ENCODE results near the gene TCERG1L.

TCERG1L gene

DNA sequence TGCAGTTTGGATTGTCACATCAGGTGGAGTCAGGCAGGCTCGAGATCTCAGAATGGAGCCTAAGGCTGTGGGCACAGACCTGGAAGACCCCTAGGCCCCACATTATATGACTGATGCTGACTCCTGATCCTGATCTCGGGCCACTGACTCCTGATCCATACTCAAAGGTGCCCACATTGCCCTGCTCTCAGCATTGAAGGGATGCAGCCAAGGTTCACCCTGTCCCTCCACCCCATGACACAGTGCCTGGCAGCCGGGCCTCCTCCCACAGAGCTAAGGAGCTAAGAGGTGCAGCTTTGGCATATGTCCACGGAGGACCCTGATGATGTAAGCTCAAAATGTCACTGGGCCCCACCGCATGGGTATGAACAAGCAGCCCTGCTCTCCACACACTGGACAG lies 36.6 kb downstream of the TCERG1L start:
- Histone ChIP-seq H2AFZ (ENCODE audit: low read length) (no peak overlapping the region), H3K79me2 (ENCODE audit: insufficient read depth, low read length) (no peaks in the 10 kb centered on the region), H3K4me2 (ENCODE audit: low read depth, low read length, poor library complexity, severe bottlenecking) (no peak overlapping the region), H3F3A (ENCODE audit: low read depth) (no peaks in the 10 kb centered on the region), H4K20me1 (ENCODE audit: insufficient read depth, low read length, poor library complexity, severe bottlenecking) (no peaks in the 10 kb centered on the region), H3K4me1 (ENCODE audit: insufficient read depth, low read length, poor library complexity, severe bottlenecking) (no peaks in the 10 kb centered on the region), H3K4me3 (ENCODE audit: low read length, poor library complexity, severe bottlenecking) (no peak overlapping the region), H3K9ac (ENCODE audit: low read depth, low read length, poor library complexity, severe bottlenecking) (no peak overlapping the region), H3K9me3 (ENCODE audit: insufficient read depth, low read depth, low read length) (peaks cover 44% of the 10 kb centered on the region), H3K36me3 (ENCODE audit: insufficient read depth, low read length) (no peaks in the 10 kb centered on the region), H3K27me3 (ENCODE audit: insufficient read depth, low read length, poor library complexity, severe bottlenecking) (no peaks in the 10 kb centered on the region), H3K9me2 (replicated peaks; ENCODE audit: low read depth, low read length) (no peaks in the 10 kb centered on the region)
- TF ChIP-seq, protein P1, sequence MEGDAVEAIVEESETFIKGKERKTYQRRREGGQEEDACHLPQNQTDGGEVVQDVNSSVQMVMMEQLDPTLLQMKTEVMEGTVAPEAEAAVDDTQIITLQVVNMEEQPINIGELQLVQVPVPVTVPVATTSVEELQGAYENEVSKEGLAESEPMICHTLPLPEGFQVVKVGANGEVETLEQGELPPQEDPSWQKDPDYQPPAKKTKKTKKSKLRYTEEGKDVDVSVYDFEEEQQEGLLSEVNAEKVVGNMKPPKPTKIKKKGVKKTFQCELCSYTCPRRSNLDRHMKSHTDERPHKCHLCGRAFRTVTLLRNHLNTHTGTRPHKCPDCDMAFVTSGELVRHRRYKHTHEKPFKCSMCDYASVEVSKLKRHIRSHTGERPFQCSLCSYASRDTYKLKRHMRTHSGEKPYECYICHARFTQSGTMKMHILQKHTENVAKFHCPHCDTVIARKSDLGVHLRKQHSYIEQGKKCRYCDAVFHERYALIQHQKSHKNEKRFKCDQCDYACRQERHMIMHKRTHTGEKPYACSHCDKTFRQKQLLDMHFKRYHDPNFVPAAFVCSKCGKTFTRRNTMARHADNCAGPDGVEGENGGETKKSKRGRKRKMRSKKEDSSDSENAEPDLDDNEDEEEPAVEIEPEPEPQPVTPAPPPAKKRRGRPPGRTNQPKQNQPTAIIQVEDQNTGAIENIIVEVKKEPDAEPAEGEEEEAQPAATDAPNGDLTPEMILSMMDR (conservative IDR thresholded peaks at IDR 0.05; ENCODE audit: low read length), result no peak
- no peak for TF ChIP-seq EZH2phosphoT487 (IDR thresholded peaks at IDR 0.05; ENCODE audit: borderline replicate concordance)

DNA sequence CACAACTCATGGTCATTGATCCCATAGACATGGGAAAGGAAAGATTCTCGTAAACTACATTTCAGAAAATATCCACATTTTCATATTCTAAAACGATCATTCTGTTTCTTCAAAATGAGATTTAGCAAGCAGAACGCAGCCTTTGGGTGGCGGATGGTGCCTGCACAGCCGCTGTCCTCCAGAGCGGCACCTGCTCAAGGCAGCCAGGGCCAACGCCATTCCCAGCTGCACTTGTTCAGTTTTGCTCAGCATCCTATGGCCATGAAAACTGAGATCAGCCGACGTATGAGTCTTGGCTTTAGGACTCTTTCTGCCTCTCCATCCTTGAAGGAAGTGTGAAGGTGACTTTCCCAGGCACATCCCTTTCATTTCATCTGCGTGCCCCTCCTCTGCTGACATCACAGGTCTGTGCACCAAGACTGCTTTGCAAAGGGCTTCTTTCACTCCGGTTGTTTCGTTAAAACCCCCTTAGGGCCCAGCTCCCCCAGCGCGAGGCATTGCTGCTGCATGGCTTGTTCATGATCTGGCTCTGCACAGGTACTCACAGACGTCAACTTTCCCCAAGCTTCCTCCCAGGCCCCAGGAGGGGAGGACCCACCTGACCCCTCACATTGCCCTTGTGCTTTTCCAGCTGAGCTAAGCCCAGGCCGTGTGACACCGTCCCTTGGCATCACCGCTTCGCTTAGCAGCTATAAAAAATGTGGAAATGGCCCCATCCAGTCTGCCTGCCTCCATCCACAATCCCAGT lies 37.2 kb downstream of the TCERG1L start:
- H3K4me3 ChIP-seq (ENCODE audit: low read length, poor library complexity, severe bottlenecking), result no peak overlapping the region
- H2AFZ ChIP-seq (ENCODE audit: low read length), result no peak overlapping the region
- no peak overlapping the region for H3K9ac ChIP-seq (ENCODE audit: low read depth, low read length, poor library complexity, severe bottlenecking)
- H3K4me2 ChIP-seq (ENCODE audit: low read depth, low read length, poor library complexity, severe bottlenecking), result no peak overlapping the region
- no peaks in the 10 kb centered on the region for H3F3A ChIP-seq (ENCODE audit: low read depth)
- H3K79me2 ChIP-seq (ENCODE audit: insufficient read depth, low read length), result no peaks in the 10 kb centered on the region
- H3K27me3 ChIP-seq (ENCODE audit: insufficient read depth, low read length, poor library complexity, severe bottlenecking), result no peaks in the 10 kb centered on the region
- H3K36me3 ChIP-seq (ENCODE audit: insufficient read depth, low read length), result no peaks in the 10 kb centered on the region
- H3K9me2 ChIP-seq (replicated peaks; ENCODE audit: low read depth, low read length), result no peaks in the 10 kb centered on the region
- H3K9me3 ChIP-seq (ENCODE audit: insufficient read depth, low read depth, low read length), result peaks cover 44% of the 10 kb centered on the region
- H4K20me1 ChIP-seq (ENCODE audit: insufficient read depth, low read length, poor library complexity, severe bottlenecking), result no peaks in the 10 kb centered on the region
- TF ChIP-seq EZH2phosphoT487 (IDR thresholded peaks at IDR 0.05; ENCODE audit: borderline replicate concordance), result no peak
- TF ChIP-seq, protein P1 (conservative IDR thresholded peaks at IDR 0.05; ENCODE audit: low read length), result no peak
- no peaks in the 10 kb centered on the region for H3K4me1 ChIP-seq (ENCODE audit: insufficient read depth, low read length, poor library complexity, severe bottlenecking)

DNA sequence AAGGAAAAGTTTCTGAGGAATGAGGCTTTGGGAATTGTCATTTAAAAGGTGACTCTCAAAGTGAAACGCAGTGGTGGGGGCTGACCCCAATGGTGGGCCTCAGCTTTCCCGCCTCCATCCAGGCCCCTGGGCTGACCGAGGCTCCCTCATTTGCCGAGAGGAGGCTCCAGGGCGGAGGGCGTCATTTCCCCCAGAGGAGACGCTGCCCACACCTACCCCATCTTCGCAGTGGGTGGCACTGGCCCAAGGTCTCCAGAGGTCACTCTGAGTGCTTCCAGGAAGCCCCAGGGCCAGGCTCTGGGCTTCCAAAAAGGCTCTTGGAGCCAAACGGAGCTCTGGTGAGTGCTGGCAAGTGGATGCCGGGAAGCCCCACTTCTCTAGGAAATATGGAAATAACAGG lies 38.0 kb downstream of the TCERG1L start:
- no peak overlapping the region for H3K4me2 ChIP-seq (ENCODE audit: low read depth, low read length, poor library complexity, severe bottlenecking)
- no peaks in the 10 kb centered on the region for H3K9me2 ChIP-seq (replicated peaks; ENCODE audit: low read depth, low read length)
- no peaks in the 10 kb centered on the region for H3K27me3 ChIP-seq (ENCODE audit: insufficient read depth, low read length, poor library complexity, severe bottlenecking)
- no peak overlapping the region for H3K4me3 ChIP-seq (ENCODE audit: low read length, poor library complexity, severe bottlenecking)
- no peaks in the 10 kb centered on the region for H3K36me3 ChIP-seq (ENCODE audit: insufficient read depth, low read length)
- H3F3A ChIP-seq (ENCODE audit: low read depth), result no peaks in the 10 kb centered on the region
- TF ChIP-seq EZH2phosphoT487 (IDR thresholded peaks at IDR 0.05; ENCODE audit: borderline replicate concordance), result no peak
- TF ChIP-seq, protein P1 (conservative IDR thresholded peaks at IDR 0.05; ENCODE audit: low read length), result no peak
- H3K79me2 ChIP-seq (ENCODE audit: insufficient read depth, low read length), result no peaks in the 10 kb centered on the region
- no peaks in the 10 kb centered on the region for H3K4me1 ChIP-seq (ENCODE audit: insufficient read depth, low read length, poor library complexity, severe bottlenecking)
- no peak overlapping the region for H2AFZ ChIP-seq (ENCODE audit: low read length)
- peaks cover 44% of the 10 kb centered on the region for H3K9me3 ChIP-seq (ENCODE audit: insufficient read depth, low read depth, low read length)
- no peak overlapping the region for H3K9ac ChIP-seq (ENCODE audit: low read depth, low read length, poor library complexity, severe bottlenecking)
- no peaks in the 10 kb centered on the region for H4K20me1 ChIP-seq (ENCODE audit: insufficient read depth, low read length, poor library complexity, severe bottlenecking)
